ENCODE results near the gene DMBX1.

The DMBX1 gene

GRCh38 chr1:46489638-46490405 lies at the start of gene DMBX1:
DMBX1 (plus strand) TSS chr1:46489836; CDS start chr1:46507011, 17,175 bp downstream.
- H3K4me1 ChIP-seq (ENCODE audit: insufficient read depth, low read length): peaks cover 21% of the 10 kb centered on the region
- no peaks in the 10 kb centered on the region for H3K36me3 ChIP-seq (ENCODE audit: insufficient read depth, low read length)
- H3K9me3 ChIP-seq (ENCODE audit: control insufficient read depth, insufficient read depth, low read length): no peaks in the 10 kb centered on the region
- H3K9ac ChIP-seq (ENCODE audit: low read depth, low read length): peak within 1 kb of the TSS; percentile 61; the same call in 1 of the 2 replicates

DNA sequence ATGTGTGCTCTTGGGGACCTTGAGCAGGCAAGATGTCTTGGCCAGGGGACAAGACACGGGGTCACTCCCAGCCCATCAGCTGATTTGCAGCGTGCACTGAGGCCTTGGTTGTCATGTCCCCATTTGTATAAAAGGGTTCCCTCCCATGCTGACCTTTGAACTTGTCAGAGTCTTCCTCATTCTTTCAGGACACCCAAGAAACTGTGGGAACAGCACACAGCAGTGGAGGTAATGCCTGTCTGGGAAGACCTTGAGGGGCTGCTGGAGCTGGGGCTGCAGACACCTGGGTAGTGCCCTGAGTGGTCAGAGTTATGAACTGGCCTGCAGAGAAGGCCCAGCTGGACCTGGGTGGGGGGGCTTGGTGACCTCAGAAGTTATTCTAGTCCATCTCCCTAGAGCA lies 49.2 kb upstream of the DMBX1 start:
- H3K9ac ChIP-seq (ENCODE audit: low read depth, low read length): no peak overlapping the region

GRCh38 chr1:46442317-46443161 lies 47.1 kb upstream of the DMBX1 start:
- H3K4me1 ChIP-seq (ENCODE audit: insufficient read depth, low read length): peaks cover 11% of the 10 kb centered on the region
- no peaks in the 10 kb centered on the region for H3K9me3 ChIP-seq (ENCODE audit: control insufficient read depth, insufficient read depth, low read length)
- H3K36me3 ChIP-seq (ENCODE audit: insufficient read depth, low read length): no peaks in the 10 kb centered on the region
- H3K9ac ChIP-seq (ENCODE audit: low read depth, low read length): peak overlapping the region; percentile 51; the same call in 1 of the 2 replicates

More for the DNA sequence above, 49.2 kb upstream of the DMBX1 start:
- no peaks in the 10 kb centered on the region for H3K36me3 ChIP-seq (ENCODE audit: insufficient read depth, low read length)
- H3K4me1 ChIP-seq (ENCODE audit: insufficient read depth, low read length): no peaks in the 10 kb centered on the region
- no peaks in the 10 kb centered on the region for H3K9me3 ChIP-seq (ENCODE audit: control insufficient read depth, insufficient read depth, low read length)

- Histone ChIP-seq H3K4me1 (ENCODE audit: insufficient read depth, low read length) (peaks cover 14% of the 10 kb centered on the region), H3K9ac (ENCODE audit: low read depth, low read length) (no peak overlapping the region), H3K9me3 (ENCODE audit: control insufficient read depth, insufficient read depth, low read length) (no peaks in the 10 kb centered on the region), H3K36me3 (ENCODE audit: insufficient read depth, low read length) (no peaks in the 10 kb centered on the region)
These were observed 45.2 kb upstream of the DMBX1 start for GRCh38 chr1:46444466-46444865.

GRCh38 chr1:46445773-46446256 lies 43.8 kb upstream of the DMBX1 start:
- H3K4me1 ChIP-seq (ENCODE audit: insufficient read depth, low read length): peaks cover 23% of the 10 kb centered on the region
- no peak overlapping the region for H3K9ac ChIP-seq (ENCODE audit: low read depth, low read length)
- no peaks in the 10 kb centered on the region for H3K9me3 ChIP-seq (ENCODE audit: control insufficient read depth, insufficient read depth, low read length)
- no peaks in the 10 kb centered on the region for H3K36me3 ChIP-seq (ENCODE audit: insufficient read depth, low read length)

GRCh38 chr1:46446646-46447498 lies 42.8 kb upstream of the DMBX1 start:
- H3K4me1 ChIP-seq (ENCODE audit: insufficient read depth, low read length): peaks cover 27% of the 10 kb centered on the region
- H3K9me3 ChIP-seq (ENCODE audit: control insufficient read depth, insufficient read depth, low read length): no peaks in the 10 kb centered on the region
- no peak overlapping the region for H3K9ac ChIP-seq (ENCODE audit: low read depth, low read length)

GRCh38 chr1:46447499-46448108 lies 42.0 kb upstream of the DMBX1 start:
- peak overlapping the region; percentile 60; the same call in 1 of the 2 replicates for H3K9ac ChIP-seq (ENCODE audit: low read depth, low read length)
- peaks cover 27% of the 10 kb centered on the region for H3K4me1 ChIP-seq (ENCODE audit: insufficient read depth, low read length)
- H3K9me3 ChIP-seq (ENCODE audit: control insufficient read depth, insufficient read depth, low read length): no peaks in the 10 kb centered on the region
- no peaks in the 10 kb centered on the region for H3K36me3 ChIP-seq (ENCODE audit: insufficient read depth, low read length)

More at GRCh38 chr1:46446646-46447498, 42.8 kb upstream of the DMBX1 start:
- no peaks in the 10 kb centered on the region for H3K36me3 ChIP-seq (ENCODE audit: insufficient read depth, low read length)

- H3K4me1 ChIP-seq (ENCODE audit: insufficient read depth, low read length): peaks cover 29% of the 10 kb centered on the region
- H3K36me3 ChIP-seq (ENCODE audit: insufficient read depth, low read length): no peaks in the 10 kb centered on the region
- no peaks in the 10 kb centered on the region for H3K9me3 ChIP-seq (ENCODE audit: control insufficient read depth, insufficient read depth, low read length)
- peak overlapping the region; percentile 60 for H3K9ac ChIP-seq (ENCODE audit: low read depth, low read length)
These were observed 41.3 kb upstream of the DMBX1 start for GRCh38 chr1:46448109-46448911.

DNA sequence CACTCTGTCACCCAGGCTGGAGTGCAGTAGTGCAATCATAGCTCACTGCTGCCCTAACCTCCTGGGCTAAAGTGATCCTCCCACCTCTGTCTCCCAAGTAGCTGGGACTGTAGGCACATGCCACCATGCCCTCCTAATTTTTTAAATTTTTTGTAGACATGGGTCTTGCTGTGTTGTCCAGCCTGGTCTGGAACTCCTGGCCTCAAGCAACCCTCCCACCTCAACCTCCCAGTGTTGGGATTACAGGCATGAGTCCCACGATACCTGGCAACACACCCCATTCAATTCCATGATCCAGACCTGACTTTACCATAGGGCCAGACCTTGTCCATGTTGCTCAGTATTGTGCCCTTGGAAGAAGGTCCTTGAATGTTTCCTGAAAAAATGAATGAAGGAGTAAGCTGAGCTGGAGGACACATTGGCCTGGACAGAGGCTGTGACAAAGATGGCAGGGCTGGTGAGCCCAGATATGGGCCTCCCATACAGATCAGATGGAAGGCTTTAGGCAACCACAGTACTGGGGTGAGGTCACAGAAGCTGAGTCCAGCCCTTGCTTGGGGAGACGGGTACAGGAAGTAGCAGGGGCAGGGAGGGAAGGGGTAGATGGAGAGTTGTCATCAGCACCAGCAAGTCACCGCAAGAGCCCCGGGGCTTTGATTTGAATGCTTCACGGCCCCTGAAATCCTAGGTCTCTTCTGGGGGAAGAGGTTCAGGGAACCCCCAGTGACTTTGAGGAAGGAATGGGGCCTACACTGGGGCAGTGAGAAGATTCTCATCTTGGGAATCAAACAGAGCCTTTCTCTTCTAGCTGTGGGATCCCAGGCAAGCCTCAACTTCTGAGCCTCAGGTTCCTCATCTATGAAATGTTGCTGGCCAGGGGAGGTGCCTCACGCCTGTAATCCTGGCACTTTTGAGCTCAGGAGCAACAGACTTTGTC lies 40.1 kb upstream of the DMBX1 start:
- no peak overlapping the region for H3K9ac ChIP-seq (ENCODE audit: low read depth, low read length)
- H3K9me3 ChIP-seq (ENCODE audit: control insufficient read depth, insufficient read depth, low read length): no peaks in the 10 kb centered on the region
- H3K4me1 ChIP-seq (ENCODE audit: insufficient read depth, low read length): peaks cover 34% of the 10 kb centered on the region
- H3K36me3 ChIP-seq (ENCODE audit: insufficient read depth, low read length): no peaks in the 10 kb centered on the region

DNA sequence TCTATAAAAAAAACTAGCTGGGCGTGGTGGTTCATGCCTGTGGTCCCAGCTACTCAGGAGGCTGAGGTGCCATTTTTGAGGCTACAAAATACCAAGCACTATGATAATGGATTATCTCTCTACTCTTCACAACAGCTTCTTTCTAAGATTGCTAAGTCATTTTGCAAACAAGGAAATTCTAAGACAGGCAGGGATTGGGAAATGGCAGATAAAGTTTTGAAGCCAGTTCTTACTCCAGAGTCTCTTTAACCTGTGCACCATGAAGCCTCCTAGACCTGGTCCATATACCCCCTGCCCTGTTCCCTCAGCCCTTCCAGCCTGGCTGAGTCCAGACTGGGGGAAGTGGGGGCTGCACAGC lies 39.5 kb upstream of the DMBX1 start:
- Histone ChIP-seq H3K36me3 (ENCODE audit: insufficient read depth, low read length) (no peaks in the 10 kb centered on the region), H3K4me1 (ENCODE audit: insufficient read depth, low read length) (peaks cover 34% of the 10 kb centered on the region), H3K9me3 (ENCODE audit: control insufficient read depth, insufficient read depth, low read length) (no peaks in the 10 kb centered on the region), H3K9ac (ENCODE audit: low read depth, low read length) (no peak overlapping the region)

DNA sequence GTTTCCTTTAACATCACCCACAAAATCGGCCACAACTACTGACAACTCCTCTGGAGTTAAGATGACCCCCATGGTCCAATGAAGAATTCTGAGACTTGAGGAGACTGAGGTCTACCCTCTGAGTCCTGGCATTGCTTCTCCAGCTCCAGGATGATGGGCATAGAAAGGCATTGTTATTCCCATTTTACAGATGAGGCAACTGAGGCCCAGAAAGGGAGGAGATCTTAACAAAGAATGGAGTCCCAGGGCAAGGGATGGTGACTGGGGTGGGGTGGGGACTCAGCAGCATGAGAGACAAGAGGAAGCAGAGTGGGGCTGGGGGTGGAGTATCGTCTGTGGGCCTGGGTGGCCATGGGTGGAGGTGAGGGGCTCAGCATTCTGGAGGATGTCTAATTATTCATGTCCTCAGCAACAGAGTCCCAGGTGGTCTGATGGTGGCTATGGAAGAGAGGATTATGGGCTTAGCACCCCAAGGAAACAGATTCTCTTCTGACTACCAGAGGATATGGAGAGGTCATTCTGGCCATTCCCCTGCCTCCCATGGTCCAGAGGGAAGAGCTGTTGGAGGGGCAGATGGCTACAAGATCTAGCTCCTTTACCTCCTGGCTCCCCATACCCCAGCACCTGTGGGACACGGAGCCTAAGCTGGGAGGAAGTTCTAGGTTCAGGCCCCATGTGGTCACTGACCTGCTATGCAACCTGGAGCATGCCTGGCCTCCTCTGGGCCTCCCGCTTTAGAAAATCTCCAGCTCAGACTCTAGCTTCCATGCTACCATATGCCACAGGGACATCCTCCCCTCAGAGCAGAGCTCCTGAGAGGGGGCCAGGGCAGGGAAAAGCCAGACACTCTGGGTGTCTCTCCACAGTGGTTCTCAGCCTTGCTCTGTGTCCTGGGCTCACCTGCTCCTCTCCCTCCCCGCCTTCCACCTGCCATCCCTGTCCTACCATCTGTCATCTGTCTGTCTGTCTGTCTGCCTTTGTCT lies 37.4 kb upstream of the DMBX1 start:
- Histone ChIP-seq H3K9me3 (ENCODE audit: control insufficient read depth, insufficient read depth, low read length) (no peaks in the 10 kb centered on the region), H3K36me3 (ENCODE audit: insufficient read depth, low read length) (no peaks in the 10 kb centered on the region), H3K4me1 (ENCODE audit: insufficient read depth, low read length) (peaks cover 26% of the 10 kb centered on the region), H3K9ac (ENCODE audit: low read depth, low read length) (peak overlapping the region; percentile 26; the same call in 1 of the 2 replicates)
